NCI-H510A treated with DMSO at 0.1 percent for 48 hours (cell line): ENCODE results near the gene PALB2.
A peak's percentile ranks its signal among the peaks of the same experiment; 100 is the strongest.
"Not testable (repeated sequence)": the region's sequence is repeated elsewhere in the genome, so short reads cannot be mapped to it uniquely, and the experiment has no call there.

ENCODE experiments used
- DNase-seq: peaks from one replicate; lab custom pipeline; 2025; lab: John Stamatoyannopoulos, UW

The PALB2 gene

DNA sequence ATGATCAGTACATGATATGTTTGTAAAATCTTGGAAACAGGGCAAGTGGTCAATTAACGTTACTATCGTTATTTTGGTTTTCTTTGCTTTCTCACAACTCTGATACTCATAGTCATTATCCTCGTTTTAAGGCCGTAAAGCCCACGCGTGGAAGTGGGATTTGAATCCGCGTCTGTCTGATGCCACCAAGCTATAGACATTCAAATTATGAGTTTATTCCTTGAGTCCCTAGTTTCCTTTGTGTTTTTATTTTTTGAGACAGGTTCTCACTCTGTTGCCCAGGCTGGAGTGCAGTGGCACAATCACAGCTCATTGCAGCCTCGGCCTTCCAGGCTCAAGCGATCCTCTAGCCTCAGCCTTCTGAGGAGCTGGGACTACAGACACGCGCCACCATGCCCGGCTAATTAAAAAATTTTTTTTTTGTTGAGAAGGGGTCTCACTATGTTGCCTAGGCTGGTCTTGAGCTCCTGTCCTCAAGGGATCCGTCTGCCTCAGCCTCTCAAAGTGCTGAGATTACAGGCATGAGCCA is 1.2 kb upstream of the PALB2 start:
- no peak for DNase-seq

DNA sequence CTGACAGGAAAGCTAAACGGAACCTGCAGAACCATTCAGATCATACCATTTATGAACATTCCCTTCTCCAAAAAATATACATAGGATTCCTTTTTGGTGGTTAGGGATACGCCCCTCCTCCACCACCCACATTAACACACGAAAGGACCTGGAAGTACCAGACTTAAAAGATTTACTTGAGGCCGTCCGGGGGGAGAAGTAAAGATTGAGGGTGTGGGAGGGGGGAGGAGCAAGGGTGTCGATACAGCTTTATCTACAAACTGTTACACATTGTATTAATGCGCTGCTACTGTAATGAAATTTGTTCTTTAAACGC is 537 bp downstream of the PALB2 start:
- no peak for DNase-seq

DNA sequence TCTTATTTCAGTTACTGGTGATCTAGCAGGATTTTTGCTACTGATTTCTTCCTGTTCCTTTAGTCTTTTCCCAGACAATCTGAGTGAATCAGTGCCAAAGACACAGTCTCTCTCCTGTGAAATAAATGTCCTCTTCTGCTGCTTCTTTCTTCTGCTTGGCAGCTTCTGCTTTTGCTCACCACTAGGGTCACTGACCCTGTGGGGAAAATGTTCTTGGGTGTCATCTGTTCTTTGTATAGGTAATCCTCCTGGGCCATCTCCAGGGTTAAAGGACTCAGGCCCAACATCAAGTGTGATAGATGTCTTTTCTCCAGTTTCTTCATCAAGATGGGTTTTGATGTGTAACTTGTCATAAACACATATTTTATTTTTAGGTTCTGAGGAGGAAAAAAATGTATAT is 5.2 kb downstream of the PALB2 start:
- DNase-seq = no peak

DNA sequence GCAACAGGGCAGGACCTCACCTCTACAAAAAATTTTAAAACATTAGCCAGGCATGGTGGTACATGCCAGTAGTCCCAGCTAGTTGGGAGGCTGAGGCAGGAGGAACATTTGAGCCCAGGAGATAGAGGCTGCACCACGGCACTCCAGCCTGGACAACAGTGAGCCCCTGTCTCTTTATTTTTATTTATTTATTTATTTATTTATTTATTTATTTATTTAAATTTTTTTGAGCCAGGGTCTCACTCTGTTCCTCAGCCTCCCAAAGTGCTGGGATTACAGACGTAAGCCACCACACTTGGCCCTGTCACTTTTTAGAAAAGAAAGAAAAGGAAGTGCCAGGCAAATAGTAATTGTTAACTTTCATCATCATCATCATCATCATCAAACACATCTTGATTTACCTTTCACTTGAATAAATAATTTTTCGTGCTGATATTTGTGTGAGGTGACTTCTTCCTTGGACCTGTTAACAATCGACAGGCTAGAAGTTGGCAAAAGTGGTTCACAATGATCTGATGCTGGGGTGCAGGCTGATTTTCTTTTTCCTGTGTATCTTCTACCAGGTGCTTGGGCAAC is 6.6 kb downstream of the PALB2 start:
- DNase-seq = no peak

DNA sequence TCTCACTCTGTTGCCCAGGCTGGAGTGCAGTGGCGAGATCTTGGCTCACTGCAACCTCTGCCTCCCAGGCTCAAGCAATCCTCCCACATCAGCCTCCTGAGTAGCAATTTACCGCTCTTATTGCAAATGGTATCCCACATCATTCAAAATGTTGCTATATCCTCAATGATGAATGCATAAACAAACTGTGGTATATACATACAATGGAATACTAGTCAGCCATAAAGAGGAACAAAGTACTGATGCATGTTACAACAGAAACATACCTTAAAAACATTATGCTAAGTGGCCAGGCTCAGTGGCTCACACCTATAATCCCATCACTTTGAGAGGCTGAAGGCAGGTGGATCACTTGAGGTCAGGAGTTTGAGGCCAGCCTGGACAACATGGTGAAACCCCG is 9.2 kb downstream of the PALB2 start:
- not testable (repeated sequence) for DNase-seq

DNA sequence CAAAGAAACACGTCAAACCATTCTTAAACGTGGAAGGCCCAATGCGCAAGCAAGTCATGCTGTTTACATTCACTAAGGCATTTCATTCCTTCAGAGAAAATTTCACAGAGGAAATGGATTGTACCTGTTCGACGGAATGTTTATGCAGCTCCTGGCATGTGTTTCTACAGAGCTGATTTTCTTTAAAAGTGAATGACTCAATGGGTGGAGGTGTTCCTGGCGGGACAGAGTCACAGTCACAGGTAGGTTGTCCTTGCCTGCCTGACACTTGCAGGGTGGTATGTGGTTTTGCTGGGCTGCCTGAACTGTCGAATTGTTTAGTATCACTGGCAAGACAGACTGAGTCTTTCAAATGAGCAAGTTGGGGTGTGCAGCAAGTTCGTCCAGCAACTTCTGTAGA is 11.6 kb downstream of the PALB2 start:
- no peak for DNase-seq

DNA sequence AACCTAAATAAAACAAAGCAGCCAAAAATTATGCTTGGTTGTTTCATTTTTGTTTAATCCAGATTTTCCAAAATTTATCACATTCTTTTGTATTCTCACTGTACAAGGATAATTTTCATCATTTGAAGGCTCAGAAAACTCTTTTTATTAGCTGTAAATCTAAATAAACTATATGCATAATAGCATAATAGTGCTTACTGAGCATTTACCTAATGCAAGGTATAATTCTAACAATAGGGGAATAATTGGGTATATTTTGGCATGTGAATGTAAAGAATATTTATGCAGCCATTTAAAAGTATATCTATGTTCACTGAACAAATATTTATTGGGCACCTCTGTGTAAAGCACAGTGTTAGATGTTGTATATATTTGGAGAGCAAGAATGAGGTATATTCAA is 17.0 kb downstream of the PALB2 start:
- DNase-seq = no peak

DNA sequence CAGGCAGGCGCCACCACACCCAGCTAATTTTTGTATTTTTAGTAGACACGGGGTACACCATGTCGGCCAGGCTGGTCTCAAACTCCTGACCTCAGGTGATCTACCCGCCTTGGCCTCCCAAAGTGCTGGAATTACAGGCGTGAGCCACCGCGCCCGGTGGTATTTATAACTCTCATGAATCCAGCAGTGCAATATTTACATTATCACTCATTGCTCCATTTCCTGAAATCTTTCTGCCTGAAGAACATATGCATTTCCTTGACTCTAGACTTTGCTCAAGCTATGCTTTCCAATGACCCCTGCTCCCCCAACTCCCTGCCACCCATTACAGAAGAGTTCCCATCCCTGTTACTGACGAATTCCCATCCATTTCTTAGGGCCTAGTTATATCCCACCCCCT is 25.3 kb downstream of the PALB2 start:
- DNase-seq = no peak

DNA sequence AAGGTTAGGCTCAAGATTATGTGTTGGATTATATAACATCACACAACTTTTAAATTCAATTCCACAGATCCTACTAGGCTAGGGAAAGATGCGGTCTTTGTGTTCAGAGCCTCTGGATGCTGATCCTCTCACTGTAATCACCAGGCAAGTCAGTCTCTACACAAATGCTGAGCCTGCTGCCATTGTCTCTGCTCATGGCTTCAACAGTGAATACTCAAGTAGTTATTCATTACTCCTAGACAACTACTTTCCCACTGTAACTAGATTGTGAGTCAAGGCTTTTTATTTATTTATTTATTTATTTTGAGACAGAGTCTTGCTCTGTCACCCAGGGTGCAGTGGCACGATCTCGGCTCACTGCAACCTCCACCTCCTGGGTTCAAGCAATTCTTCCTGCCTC is 29.2 kb downstream of the PALB2 start:
- no peak for DNase-seq

DNA sequence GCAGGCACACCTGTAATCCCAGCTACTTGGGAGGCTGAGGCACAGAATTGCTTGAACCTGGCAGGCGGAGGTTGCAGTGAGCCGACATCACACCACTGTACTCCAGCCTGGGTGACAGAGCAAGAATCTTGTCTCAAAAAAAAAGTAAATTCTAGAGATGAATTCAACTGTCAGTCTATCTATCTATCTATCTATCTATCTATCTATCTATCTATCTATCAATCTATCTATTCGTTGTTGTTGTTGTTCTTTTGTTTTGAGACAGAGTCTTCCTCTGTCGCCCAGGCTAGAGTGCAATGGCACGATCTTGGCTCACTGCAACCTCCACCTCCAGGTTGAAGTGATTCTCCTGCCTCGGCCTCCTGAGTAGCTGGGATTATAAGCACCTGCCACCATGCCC is 30.2 kb downstream of the PALB2 start:
- not testable (repeated sequence) for DNase-seq

DNA sequence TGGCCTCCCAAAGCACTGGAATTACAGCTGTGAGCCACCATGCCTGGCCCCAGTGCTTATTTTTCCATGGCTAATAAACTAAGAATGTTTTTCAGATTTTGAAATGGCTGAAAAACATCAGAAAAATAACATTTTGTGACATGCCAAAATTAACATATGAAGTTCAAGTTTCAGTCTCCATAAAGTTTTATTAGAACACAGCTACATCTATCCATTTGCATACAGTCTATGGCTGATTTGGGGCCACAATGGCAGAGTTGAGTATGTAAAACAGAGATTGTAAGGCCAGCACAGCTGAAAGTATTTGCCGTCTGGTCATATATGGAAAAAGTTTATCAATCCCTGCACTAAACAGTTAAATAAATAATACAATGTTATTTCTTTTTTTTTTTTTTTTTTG is 31.2 kb downstream of the PALB2 start:
- no peak for DNase-seq

DNA sequence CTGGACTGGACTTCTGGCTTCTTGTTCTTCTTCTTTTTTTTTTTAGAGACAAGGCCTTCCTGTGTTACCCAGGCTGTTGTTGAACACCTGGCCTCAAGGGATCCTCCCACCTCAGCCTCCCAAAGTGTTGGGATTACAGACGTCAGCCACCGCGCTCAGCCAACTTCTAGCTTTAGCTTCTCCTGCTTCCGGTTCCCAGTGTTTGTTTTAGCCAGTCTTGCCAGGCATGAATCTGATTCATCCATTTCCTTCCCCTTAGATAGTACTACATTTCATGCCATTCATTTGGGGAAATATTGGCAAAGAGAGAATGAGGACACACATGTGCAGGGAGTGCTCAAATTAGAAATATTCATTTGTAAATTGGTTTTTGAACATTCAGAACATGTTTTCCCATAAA is 32.9 kb downstream of the PALB2 start:
- DNase-seq = no peak

DNA sequence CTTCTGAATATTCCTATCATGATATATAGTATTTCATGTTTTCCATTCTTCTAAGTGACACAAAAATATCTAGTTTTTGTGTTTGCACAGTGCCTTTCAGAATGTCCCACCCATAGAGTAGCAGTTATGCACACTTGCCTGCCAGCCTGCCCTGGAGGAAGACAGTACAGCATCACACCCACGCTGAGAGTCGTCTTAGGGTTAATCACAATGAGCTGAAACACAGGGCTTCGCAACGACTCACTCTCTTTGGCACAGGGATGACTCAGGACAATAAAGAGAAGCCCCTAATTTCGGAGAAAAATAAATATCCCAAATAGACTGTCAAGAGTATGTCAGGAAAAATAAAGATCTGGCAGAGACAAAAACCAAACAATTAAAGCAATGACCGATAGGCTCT is 33.4 kb downstream of the PALB2 start:
- DNase-seq = no peak

DNA sequence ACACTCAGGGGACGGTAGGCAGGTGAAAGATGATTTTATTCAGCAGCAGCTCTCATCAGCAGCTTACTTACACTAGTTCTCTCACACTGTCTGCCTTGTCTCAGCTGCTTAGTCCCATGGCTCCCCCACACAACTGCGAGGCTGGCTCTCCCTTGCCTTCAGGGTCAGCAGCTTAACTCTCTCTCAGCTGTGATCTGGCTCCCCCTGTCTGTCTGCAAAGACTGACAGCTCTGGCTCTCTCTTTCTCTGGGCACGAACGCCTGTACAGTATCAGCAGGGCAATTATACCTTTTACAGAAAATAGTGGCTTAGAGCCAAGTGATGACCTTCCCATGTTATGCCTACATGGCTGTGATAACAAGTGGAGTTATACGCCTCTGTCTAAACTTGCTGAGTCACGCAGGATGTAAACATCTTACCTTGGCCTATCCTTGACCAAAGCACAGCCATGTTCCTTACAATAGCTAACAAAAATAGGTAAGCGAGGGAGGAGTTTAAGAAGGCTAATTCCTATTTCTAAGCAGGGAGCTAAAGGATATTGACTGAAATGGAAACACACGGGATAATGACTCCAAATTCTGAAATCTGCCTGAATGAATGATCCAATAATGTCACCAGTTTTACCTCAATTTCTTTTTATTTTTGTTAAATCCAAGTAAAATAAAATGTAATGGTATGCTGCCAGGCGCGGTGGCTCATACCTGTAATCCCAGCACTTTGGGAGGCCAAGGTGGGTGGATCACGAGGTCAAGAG is 43.9 kb downstream of the PALB2 start:
- peak; percentile 14 for DNase-seq

DNA sequence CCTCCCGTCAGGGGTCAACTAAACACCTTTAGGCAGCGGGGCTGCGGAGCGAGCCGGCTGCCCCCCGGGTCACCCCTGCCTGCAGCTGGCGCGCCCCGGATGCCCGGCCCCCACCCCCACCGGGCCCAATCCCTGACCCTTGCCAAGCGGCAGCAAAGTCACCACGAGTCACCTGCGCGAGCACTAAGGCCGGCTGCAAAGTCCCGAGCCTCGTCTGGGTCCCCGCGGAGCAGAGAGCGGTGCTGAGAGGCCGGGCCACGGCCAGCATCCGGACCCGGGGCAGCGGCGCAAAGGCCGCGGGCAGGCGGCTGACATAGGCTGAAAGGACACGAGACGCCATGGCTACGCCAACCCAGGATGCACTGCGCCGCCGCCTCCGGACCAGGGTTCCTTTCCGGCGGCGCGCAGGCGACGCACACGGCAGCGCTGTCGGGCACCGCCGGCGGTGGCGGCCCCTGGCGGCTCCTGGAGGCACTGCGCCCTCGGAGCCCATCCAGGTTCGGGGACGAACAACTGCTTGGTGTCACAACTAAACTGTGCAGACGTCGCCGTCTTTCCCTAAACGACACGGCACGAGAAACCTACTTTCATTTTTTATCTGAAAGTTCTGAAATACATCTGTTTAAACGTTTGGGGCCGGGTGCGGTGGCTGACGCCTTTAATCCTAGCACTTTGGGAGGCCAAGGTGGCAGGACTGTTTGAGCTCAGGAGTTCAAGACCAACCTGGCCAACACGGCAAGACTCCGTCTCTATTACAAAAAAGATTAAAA is 45.0 kb downstream of the PALB2 start, which contains the start of gene NDUFAB1:
NDUFAB1 (minus strand) TSS at position 366 of the 770 bp plus-strand sequence; CDS start at position 340, 26 bp downstream.
- DNase-seq = peak; percentile 92

DNA sequence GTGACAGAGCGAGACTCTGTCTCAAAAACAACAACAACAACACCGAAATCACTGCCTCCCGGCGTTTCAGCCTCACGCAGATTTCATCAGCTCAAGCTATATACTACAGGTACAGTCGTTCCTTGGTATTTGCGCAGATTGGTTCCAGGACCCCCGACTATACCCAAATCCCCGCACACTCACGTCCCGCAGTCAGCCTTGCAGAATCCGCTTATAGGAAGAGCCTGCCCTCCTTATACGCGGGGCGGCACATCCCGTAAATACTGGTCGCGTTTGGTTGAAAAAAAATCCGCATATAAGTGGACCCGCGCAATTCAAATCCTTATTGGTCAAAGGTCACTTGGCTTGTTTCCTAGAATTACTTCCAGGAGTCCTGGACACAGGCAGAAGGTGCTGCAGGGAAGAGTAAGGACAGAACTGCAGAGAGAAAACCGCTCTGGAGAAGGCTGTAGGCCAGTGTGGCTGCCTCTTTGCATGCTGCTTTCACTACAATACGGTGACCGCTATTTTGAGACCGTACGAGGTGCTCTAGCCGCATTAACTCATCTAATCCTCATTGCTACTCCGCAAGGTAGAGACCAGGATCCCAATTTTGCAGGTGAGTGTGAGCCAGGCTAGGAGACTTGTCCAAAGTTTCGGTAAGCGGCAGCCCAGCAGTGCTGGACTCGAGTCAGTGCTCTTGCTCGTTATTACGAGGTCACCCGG is 45.7 kb downstream of the PALB2 start:
- no peak for DNase-seq

DNA sequence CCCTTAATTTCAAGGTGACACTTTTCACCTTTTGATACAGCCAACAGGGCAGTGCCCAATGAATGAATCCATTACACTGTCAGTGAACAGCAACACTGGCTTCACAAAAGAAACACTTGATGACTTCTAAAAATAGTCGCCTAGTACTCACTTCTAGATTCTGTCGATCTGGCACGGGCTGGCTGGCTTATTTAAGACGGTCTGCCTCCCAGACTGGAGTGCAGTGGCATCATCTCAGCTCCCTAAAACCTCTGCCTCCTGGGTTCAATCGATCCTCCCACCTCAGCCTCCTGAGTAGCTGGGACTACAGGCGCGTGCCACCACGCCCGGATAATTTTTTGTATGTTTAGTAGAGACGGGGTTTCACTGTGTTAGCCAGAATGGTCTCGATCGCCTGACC is 46.9 kb downstream of the PALB2 start:
- no peak for DNase-seq

DNA sequence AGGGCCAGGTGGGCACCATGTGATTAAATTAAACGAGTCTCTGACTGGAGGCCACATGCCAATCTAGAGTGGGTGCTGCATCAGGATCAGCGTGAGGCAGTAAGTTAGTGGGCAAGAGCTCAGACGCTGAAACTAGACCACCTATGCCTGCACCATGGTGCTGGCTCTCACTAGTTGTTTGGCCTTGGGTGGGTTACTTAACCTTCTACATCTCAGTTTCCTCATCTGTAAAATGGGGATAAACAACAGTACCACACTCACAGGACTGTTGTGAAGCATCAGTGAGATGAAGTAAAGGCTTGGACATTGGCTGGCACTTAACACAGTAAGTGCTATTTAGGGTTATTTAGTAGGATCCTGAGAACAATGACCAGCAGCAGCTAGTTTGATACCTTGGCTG is 50.9 kb downstream of the PALB2 start:
- no peak for DNase-seq

DNA sequence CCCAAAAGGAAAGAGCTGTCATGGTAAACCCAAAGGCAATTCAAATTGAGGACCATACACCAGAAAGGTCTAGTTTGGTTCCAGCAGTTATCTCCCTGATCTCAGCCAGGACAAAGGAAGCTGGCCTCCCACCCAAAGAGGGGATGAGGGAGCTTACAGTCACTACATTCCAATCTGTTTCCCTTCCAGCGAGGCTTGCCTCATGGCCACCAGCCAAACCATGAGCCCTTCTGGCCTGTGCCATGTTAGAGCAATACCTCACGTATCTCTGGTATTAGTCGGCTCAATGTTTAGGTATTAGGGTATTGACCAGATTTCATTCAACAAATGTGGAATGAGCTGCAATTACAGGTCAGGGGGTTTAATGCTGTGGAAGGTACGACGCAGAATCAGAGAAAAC is 53.4 kb downstream of the PALB2 start:
- DNase-seq = no peak

DNA sequence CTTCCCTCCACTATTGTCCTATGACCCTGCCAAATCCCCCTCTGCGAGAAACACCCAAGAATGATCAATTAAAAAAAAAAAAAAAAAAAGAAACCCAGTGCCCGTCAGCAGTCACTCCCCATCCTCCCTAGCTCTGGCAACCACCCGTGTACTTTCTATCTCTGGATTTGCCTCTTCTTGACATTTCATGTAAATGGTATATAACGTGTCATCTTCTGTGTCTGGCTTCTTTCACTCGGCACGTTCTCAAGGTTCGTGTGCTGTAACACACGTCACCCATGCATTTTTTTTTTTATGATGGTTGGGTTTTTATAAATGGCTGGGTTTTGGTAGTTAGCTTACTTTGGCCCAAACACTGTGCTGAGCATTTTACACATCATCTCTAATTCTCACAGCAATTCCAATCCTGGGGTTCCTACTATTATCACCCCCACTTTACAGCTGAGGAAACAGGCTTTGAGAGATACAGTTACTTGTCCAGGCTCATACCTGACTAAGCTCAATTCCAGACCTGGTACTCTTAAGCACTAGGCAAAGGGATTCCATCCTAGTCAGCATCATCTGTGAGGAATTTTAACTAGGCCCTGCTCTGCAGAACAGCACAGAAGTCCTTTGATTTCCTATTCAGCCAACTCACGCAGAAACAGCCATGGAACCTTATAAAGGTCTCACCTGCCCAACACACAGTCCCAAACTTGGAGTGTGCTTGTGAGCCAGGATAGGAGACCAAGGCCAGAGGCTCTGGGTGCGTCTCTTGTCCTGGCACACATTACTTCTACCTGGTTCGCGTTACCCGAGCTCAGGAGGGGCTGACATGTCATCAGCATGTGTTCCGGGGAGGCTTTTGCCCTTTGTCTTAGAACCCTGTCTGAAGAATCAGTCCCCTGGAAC is 56.7 kb downstream of the PALB2 start:
- DNase-seq = no peak

DNA sequence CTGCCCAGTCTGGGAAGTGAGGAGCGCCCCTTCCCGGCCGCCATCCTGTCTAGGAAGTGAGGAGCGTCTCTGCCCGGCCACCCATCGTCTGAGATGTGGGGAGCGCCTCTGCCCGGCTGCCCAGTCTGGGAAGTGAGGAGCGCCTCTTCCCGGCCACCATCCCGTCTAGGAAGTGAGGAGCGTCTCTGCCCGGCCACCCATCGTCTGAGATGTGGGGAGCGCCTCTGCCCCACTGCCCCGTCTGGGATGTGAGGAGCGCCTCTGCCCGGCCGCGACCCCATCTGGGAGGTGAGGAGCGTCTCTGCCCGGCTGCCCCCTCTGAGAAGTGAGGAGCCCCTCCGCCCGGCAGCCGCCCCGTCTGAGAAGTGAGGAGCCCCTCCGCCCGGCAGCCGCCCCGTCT is 57.8 kb downstream of the PALB2 start:
- not testable (repeated sequence) for DNase-seq
